GM19467 (cell line): ENCODE measurements around the gene CGNL1.

ENCODE experiments used
- ATAC-seq: cut with Tn5 transposase; IDR thresholded peaks from one replicate; pipeline ENCODE4 v1.9.1; 2021; ENCODE audit warnings: mild to moderate bottlenecking, moderate library complexity; ENCODE audit not compliant: unreplicated experiment

Gene CGNL1

DNA sequence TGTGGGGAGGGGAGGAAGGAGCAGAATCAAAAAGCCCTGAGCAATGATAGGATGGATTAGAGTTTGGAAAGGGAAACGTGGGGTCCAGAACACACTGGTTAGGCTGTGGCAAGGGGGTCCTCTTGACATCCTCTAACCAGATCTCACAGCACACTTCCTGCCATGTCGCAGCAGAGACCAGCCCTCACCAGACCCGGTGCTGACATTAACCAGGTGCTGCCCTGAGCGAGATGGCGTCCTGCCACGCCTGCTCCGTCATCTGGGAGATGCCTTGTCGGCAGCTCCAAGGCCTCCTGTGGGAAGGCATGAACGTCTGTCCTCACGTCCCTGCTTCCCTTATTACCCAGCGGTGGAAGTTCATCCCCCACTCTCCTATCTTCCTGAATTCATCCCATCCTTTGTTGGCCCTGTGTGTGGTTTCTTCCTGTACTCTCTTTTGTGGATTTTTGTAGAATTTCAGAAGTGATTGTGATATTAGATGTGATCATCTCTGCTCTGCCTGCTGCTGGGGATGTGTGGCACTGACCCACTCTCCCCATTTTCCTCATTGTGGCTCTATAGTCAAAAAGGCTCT lies 186.0 kb downstream of the CGNL1 start:
- ATAC-seq: no peak

DNA sequence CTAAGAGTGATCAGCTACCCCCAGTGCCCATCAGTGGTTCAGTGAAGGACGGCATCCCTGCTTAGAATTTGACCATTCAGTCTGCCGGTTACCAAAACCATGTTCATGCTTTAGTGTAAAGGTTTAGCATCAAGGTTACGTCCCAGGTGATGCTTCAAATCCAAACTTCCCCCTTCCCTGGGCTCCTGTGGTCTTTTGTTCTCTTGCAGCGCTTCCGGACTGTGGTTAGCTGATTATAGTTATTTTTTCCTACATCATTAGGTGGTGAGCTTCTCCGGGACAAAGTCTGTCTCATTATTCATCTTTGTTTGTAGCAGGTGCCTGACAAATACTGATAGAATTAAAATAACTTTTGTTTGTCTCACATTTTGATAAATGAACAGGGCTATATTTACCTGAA lies 187.1 kb downstream of the CGNL1 start:
- no peak for ATAC-seq

DNA sequence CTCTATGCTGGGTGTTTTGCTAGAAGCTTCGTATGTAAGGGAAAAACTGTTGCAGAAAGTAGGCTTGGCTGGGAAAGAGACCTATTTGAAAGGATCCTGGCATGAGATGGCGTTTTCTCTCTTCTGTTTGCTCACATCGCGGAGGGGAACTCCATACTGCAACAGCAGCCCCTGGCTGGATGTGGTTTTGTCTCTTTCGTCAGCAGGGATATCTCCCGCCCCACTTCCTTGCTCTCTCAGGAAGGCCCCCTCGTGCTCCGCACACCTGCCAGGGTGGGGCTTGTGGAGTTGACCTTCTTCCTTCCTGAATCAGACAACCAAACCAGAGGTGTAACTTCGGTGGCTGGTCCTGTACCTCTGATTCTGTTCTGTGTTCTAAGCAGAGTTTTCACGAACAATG lies 189.0 kb downstream of the CGNL1 start:
- no peak for ATAC-seq

DNA sequence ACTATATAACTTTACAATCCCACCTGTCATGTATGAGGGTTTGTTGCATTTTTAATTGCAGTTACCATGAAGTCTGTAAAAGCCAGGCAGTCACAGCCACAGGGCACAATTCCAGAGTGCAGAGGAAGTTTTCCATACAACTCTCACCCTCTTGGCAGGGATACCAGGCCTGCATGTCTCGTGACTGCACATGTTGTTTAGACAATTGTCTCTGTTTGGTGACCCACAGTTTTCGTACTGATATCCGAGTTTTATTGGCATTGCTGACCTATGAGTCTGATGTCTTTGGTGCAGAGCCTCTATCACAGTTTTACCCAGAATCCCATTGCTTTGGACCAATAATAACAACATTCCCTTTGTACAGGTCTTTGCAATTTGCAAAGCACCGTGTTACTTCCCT lies 190.5 kb downstream of the CGNL1 start:
- no peak for ATAC-seq

DNA sequence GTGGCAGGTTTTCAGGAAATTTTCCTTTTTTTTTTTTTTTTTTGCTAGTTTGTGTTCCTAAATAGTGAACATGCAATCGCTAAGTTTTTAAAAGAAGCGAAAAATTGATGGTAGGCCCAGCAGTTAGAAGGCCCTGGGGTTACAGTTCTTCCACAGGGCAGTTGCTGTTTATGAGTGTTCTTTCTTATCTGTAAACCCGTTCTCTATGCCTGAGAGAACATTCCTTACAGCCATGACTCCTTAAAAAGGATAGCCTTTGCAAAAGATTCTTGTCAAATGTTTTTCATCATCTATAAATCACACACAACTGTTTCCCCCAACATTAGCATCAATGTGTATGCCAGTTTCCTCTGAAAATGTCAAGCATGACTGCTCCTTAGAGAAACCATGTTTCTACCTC lies 191.6 kb downstream of the CGNL1 start:
- ATAC-seq: no peak

DNA sequence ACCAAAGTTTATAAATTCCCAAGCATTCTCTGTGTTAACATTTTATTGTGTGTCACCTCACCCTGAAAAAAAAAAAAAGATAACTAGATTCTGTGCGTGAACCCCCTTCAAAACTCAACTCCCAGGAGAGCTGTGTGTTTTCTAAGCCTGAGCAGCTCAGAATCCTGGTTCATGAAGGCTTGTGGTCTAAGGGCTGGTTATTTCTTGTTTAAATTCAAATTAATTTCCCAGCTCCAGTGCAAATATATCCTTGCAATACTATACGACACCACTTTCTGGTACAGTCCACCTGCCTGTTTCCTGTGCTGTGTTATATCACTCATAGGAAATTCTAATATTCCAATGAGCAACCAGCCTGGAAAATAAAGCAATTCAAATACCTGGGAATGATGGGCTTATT lies 192.0 kb downstream of the CGNL1 start:
- ATAC-seq: no peak

DNA sequence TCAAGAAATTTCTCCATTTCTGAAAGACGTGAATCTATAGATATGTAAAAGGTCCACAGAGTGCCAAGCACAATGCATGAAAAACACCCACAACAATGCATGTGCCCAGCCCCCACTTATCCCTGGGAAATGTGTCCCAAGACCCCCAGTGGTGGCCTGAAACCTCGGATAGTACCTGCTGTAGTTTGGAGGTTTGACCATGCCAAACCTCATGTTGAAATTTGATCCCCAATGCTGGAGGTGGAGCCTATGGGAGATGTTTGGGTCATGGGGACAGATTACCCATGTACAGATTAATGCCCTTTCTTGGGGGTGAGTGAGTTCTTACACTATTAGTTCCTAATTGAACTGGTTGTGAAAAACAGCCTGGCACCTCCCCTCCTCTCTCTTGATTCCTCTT lies 194.0 kb downstream of the CGNL1 start:
- no peak for ATAC-seq

DNA sequence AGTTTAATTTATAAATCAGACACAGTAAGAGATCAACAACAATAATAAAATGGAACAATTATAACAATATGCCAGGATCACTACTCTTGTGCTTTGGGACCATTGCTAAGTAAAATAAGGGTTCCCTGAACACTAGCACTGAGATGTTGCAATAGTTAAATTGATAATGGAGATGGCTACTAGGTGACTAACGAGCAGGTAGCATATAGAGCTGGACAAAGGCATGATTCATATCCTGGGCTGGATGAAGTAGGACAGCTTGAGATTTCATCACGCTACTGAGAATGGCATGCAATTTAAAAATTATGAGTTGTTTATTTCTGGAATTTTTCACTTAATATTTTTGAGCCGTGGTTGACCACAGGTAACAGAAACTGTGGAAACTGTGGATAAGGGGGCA lies 194.7 kb downstream of the CGNL1 start:
- no peak for ATAC-seq

DNA sequence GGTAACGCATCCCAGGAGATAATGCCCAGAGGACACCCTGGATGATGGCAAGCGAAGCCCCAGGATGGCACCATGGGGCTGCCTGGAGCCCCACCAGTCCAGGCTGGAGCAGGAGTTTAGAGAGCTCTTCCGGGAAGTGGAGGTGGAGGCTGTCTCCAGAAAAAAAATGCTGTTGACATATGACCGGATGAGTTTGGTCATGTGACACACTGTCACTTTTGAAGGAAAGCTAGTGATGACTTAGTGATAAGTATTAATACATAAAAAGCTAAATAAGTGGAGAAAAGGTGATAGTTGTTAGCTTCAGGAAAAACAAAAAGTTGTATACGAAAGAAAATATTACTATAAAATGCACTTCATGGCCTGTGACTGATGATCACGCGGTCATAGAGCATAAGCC lies 195.4 kb downstream of the CGNL1 start:
- no peak for ATAC-seq

DNA sequence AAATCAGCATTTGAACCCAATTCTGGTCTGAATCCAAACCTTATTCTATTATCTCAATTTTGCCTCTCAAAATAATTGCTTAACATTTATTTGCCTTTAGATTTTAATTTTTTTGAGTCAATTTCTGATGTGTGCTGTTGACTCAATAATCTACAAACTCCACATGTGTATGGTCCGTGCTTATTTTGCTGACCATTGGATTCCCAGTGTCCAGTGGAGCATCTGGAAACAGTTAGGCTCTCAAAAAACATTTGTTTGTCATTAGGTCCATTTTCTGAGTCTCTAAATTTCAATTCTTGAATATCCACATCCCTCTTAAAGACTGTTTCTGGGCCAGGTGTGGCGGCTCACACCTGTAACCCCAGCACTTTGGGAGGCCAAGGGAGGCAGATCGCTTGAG lies 196.2 kb downstream of the CGNL1 start:
- no peak for ATAC-seq

DNA sequence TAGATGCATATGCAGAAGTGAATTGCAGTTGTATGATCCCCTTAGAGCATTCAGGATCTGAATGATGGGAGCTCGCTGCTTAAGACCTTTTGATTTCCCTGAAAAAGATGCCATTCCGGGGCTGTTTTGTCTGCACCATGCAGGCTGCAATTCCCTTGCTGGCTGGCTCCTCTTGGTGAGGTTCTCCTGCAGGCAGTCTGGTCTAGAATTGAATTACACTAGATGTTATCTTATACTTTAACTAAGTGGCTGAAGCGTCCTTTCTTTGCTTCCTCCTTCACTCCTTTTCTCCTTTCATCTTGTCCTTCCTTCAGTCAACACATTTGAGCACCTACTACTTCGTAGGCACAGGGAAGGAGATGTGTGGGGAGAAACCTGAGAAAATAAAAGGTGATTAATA lies 196.8 kb downstream of the CGNL1 start:
- no peak for ATAC-seq

DNA sequence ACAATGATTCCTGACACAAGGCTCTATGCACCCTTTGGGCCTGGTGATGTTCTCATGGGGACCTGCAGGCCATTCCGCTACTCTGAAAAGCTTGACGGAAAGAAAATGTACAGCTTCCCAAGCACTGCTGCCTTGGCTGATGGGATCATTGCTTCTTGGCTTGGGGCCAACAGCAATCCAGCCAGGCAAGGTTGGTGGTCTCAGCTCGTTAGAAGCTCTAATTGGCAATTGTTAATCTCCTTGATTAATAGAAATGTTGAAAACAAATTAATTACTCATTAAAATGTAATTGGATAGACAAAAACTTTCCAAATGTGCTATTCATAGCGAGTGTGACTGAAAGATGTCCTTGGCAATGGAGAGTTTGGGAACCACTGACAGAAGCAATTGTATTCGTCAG lies 199.1 kb downstream of the CGNL1 start:
- no peak for ATAC-seq

DNA sequence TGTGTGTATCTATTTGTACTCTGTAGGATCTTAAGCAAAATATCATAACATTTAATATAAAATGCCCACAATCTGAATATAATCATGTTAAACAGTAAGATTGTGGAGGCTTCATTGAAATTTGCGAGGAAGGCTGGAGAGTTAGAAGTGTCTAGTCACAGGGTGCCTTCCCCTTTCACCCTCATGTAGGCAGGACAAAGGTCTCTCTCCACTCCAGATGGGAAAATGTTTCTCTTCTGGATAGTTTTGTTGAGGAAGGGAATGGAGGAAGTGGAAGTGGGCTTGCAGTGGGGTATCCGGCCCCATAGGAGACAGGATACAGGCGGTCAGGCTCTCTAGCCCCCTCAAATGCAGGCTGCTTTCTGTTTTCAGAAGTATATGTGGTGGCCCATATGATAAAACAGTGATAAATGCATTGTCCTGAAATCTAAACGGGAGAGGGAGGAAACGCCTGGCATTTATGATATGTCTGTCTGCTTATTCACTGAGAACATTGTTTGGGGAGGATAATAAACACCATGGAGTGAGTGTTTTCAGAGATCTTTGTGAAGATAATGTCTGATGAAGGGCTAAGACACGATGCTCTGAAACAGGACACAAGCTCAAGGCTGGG lies 202.1 kb downstream of the CGNL1 start:
- no peak for ATAC-seq

DNA sequence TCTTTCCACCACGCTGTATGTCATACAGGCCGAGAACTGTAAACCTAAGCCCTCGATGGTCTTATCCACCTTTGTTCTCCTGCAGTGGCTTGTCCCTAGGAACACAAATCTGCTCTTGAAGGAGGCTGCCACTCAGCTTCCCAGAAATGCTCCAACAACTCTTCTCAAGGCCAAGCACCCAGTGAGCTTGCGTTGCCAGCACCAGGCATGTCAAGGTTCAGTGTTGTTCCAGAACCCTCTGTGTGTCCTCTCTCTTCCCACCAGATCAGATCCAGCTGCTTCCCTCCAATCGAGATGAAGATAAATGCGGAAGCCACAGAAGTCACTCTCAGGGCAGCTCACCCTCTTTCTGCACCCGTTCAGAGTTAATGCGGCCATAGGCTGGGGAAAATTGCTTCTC lies 204.1 kb downstream of the CGNL1 start:
- no peak for ATAC-seq

DNA sequence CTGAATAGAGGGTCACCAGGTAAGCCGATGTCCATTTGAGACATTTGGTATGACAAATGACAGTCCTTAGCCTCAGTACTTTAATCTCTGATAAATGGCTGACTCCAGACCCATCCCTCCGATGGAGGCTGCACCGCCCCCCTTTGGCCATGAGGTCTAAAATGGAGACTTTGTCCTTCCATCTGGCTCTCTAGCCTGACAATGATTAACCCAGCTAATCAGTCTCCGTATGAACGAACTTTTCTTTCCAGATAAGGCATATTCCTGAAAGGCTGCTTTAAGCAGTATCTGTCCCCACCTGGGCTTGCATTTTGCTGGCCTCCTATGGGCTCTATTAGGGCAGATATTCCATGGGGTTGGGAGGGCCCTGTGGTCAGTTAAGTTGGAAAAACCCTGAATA lies 204.6 kb downstream of the CGNL1 start:
- ATAC-seq: no peak

DNA sequence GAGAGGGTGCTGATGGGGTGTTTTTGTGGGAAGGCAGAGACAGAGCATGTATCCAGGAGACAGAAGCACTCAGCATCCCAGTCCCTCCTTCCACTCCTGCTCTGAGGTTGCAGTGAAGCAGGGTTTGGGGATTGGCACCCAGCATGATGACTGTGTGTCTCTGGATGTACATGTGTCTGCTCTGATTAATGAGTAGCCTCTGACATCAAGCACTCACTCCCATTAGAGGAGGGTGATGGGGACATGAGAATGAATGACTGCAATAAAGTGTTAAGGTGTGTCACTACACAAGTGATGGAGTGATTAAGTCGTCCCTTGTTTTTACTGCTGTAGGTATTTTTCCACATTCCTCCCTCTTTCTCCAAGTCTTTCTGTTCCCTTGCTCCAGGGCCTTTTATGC lies 205.8 kb downstream of the CGNL1 start:
- no peak for ATAC-seq

DNA sequence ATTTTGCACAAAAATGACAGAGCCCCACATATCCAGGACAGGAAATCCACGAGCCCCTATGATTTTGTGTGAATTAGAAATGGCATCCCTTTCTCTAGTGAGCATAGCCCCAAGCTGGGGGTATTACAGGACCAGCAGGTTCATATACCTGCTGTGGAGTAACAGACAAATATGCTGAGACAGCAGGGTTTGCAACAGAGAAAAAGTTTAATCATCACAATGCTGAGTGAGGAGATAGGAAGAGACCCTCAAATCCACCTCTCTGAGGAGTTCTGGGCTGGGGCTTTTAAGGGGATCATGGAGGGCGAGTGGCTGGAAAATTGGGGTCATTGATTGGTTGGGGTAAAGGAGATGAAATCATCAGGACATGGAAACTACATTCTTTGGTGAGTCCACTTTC lies 207.0 kb downstream of the CGNL1 start:
- no peak for ATAC-seq

DNA sequence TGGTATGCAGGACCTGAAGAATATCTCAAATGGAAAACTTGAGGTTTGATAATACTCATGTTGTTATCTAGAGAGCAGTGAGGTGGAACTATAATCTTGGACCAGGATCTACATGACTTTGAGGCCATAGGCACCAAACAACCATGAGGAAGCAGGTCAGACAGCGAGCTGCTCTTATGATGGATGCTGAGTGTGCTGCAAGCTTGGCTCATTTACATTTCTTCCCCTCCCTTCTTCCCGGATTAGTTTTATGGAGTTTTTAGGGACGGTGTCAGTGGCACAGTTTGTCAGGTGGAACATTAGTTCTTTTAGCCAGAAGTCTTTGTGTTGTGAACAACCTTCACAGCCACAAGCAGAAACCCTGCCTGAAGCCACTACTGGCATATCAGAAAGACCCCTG lies 207.4 kb downstream of the CGNL1 start:
- no peak for ATAC-seq

DNA sequence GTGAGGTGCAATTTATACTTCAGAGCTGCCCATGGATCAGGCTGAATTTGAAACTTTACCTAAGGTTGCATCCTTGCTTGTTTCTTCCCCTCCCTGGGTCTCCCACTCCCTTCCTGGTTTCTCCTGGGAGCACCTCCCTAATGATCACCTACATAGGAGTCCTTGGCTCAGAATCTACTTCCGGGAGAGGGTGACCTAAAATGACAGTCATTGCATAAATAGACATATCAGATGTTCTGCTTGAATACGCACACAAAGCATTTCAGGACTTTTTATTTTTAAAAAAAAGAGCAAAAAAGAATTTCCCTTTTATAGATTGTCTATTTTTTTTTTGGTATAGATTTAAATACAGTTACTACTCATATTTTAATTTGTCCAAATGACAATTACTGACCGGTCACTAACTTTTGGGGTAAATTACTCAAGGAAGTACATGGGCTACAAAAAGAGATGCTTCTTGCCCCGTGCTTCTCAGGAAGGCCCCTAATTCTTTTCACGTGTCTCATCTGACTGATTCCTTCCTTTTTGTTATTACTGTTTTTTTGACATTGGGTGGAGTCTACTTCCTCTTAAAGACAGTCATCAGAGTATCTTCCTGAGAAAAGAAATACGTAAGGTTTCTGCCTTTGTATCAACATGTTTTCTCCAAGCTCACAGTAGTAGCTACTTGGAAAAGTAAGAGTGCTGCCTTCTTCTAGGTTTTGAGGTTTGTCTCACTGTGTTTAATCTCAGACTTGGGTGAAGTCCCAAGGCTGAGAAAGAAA lies 210.5 kb downstream of the CGNL1 start:
- ATAC-seq: no peak

DNA sequence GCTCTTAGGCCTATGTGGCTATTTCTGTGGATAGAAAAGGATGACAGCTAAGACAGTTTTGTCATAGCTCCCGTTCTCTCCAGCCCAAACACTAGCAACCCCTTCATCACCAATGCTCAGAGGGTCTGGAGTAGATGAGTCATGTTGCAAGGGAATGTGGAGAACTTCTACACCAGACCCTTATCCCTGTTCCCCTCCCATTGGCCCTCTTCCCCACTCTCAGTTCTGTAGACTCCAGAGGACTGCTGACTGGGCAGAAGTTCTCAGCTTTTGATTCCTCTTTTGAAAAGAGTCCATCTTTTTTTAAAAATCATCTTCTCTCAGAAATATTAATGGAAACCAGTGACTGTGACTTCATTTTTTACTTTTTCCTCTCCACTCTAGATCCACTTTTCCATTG lies 213.0 kb downstream of the CGNL1 start:
- no peak for ATAC-seq

DNA sequence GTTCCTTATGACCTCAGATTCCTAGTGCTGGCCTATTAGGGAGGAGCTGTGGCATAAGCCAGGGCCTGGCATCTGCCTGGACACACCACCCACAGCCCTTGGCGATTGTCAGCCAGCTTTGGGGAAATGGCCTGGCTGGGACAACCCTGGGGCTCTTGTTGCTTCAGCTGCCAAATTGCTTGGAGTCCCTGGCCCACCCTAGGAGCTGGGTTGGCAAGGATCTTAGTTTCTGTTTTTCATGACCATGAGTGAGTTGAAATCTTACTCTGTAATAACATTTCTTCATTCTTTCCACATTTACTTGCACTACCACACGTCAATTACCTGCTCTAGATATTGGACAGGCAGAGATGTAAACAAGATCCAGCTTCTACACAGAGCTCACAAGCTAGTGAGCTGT lies 213.4 kb downstream of the CGNL1 start:
- no peak for ATAC-seq

DNA sequence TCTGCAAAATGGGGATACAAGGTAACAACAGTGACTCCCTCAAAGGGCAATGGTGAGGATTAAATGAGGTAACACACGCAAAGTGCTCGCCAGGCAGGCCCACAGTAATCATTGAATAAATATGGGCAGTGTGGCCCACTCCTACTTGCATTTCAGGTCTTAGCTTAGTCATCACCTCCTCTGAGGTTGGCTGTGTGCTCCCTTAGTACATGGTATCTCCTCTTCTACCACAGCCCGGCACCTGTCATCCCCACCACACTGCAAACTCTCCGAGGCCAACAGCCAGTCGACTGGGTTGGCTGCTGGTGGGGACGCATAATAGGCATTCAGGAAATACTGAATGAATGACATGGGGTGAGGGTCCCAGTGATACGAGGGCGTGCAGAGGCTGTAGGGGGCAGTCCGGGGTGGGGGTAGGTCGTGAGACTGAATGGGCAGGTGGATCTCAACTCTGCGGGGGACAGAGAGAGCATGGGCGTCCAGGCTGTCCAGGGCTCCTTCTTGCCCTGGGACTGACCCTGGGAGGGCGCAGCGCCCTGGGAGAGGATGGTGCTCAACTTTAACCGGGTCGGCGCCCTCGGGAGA lies 215.0 kb downstream of the CGNL1 start:
- no peak for ATAC-seq
